Esophagus squamous epithelium (tissue), 4 donors: ENCODE results near the gene ERC1.
"Not testable (repeated sequence)": the region's sequence is repeated elsewhere in the genome, so short reads cannot be mapped to it uniquely, and the experiment has no call there.

Experiments
- CTCF ChIP-seq, 6 experiments: fragments of 450-650 bp in 4 of 6; fragments of 200-600 bp in 2 of 6; sonication (generic) in 2 of 6; IDR thresholded peaks; one replicate each; pipeline ENCODE4 v1.5.1; 2016 to 2019; ENCODE audit warnings: antibody characterized with exemption in 6 of 6, mild to moderate bottlenecking in 4 of 6, moderate library complexity in 4 of 6
- POLR2A ChIP-seq, 4 donors: fragments of 450-650 bp; IDR thresholded peaks; one replicate each; pipeline ENCODE4 v1.6.1; 2017; ENCODE audit warnings: antibody characterized with exemption in 4 of 4, mild to moderate bottlenecking in 4 of 4, moderate library complexity in 3 of 4

GRCh38 chr12:999736-1000135 lies 8.7 kb downstream of the ERC1 start:
- TF ChIP-seq CTCF, POLR2A (IDR thresholded peaks at IDR 0.05): not testable (repeated sequence)
